WTC11 (cell line): ENCODE data around the gene BAIAP2L2.

ENCODE experiments used
- ESRRA ChIP-seq: sonication (generic); formaldehyde crosslinking; IDR thresholded peaks from 2 replicates; pipeline ENCODE4 v1.8.1; 2022; ENCODE audit warnings: mild to moderate bottlenecking, missing genetic modification reagents, borderline replicate concordance
- JUN ChIP-seq: sonication (generic); formaldehyde crosslinking; IDR thresholded peaks from 2 replicates; pipeline ENCODE4 v1.8.0; 2023; ENCODE audit warnings: mild to moderate bottlenecking, missing genetic modification reagents
- NR3C1 ChIP-seq: sonication (generic); formaldehyde crosslinking; conservative IDR thresholded peaks from 2 replicates; pipeline ENCODE4 v1.8.1; 2023; ENCODE audit warnings: low read depth, mild to moderate bottlenecking, missing genetic modification reagents
- SP1 ChIP-seq: sonication (generic); formaldehyde crosslinking; conservative IDR thresholded peaks from 2 replicates; pipeline ENCODE4 v1.8.1; 2022; ENCODE audit warnings: missing genetic modification reagents
- TCF7 ChIP-seq: sonication (generic); formaldehyde crosslinking; IDR thresholded peaks from 2 replicates; pipeline ENCODE4 v1.8.0; 2022; ENCODE audit warnings: mild to moderate bottlenecking, low read depth, missing genetic modification reagents, moderate library complexity
- TF ChIP-seq, protein P1 (sequence below): fragments of 200-600 bp; IDR thresholded peaks from 2 replicates; pipeline ENCODE4 v1.8.0; 2022; ENCODE audit warnings: antibody characterized with exemption
- TF ChIP-seq, protein P2 (sequence below): sonication (generic); formaldehyde crosslinking; IDR thresholded peaks from 2 replicates; pipeline ENCODE4 v1.8.1; 2022; ENCODE audit warnings: missing genetic modification reagents, borderline replicate concordance

DNA sequence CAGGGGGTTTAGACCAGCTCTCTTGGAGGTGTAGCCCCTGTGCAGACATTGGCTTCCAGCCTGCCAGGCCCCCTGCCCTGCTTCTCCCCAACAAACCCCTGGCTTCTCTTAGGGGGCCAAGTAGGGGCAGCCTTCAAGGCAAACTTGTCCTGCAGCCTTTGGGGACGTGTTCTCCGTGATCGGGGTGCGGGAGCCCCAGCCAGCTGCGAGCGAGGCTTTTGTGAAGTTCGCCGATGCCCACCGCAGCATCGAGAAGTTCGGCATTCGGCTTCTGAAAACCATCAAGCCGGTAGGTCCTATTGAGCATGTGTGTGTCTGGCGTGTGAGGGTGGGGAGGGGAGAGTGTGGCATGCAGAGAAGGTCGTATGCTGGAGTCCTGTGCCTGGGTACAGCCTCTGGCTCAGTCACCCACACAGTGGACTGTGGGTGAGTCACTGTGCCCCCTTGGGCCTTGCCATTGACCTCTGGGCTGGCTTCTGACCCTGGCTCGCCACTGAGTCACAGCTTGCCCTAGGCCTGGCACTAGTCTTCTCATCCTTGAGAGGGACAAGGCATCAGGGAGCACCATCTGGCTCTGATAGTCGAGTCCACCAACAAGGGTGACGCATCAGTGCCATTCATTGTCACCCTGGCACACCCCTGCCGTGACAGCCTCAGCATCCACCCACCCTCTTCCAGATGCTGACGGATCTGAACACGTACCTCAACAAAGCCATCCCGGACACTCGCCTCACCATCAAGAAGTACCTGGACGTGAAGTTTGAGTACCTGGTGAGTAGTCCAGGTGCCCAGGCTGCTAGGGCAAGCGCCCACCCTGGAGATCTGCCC lies 37.9 kb downstream of the BAIAP2L2 start:
- TF ChIP-seq ESRRA (CRISPR knock-in tag) (no peak), TCF7 (CRISPR knock-in tag) (no peak), NR3C1 (CRISPR knock-in tag) (no peak), JUN (CRISPR knock-in tag) (no peak), SP1 (no peak)
- TF ChIP-seq, protein P1, sequence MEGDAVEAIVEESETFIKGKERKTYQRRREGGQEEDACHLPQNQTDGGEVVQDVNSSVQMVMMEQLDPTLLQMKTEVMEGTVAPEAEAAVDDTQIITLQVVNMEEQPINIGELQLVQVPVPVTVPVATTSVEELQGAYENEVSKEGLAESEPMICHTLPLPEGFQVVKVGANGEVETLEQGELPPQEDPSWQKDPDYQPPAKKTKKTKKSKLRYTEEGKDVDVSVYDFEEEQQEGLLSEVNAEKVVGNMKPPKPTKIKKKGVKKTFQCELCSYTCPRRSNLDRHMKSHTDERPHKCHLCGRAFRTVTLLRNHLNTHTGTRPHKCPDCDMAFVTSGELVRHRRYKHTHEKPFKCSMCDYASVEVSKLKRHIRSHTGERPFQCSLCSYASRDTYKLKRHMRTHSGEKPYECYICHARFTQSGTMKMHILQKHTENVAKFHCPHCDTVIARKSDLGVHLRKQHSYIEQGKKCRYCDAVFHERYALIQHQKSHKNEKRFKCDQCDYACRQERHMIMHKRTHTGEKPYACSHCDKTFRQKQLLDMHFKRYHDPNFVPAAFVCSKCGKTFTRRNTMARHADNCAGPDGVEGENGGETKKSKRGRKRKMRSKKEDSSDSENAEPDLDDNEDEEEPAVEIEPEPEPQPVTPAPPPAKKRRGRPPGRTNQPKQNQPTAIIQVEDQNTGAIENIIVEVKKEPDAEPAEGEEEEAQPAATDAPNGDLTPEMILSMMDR: no peak
- TF ChIP-seq, protein P2, sequence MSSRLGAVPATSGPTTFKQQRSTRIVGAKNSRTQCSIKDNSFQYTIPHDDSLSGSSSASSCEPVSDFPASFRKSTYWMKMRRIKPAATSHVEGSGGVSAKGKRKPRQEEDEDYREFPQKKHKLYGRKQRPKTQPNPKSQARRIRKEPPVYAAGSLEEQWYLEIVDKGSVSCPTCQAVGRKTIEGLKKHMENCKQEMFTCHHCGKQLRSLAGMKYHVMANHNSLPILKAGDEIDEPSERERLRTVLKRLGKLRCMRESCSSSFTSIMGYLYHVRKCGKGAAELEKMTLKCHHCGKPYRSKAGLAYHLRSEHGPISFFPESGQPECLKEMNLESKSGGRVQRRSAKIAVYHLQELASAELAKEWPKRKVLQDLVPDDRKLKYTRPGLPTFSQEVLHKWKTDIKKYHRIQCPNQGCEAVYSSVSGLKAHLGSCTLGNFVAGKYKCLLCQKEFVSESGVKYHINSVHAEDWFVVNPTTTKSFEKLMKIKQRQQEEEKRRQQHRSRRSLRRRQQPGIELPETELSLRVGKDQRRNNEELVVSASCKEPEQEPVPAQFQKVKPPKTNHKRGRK (CRISPR knock-in tag): no peak
